K562 (cell line): ENCODE results near the gene PIMREG. TPM values are rescaled to one million over a fixed set of nuclear protein-coding genes. Genes with fewer than 3 reads are reported as not detected.

Experiments
- C11orf30 ChIP-seq: fragments of 450-650 bp; IDR thresholded peaks from 2 replicates; pipeline ENCODE4 v1.6.1; 2016; ENCODE audit warnings: low read depth, mild to moderate bottlenecking
- CEBPB ChIP-seq: fragments of 450-650 bp; IDR thresholded peaks from 2 replicates; pipeline ENCODE4 v1.6.1; 2016; ENCODE audit warnings: missing genetic modification characterization, missing compliant biosample characterization
- DPF2 ChIP-seq: fragments of 450-650 bp; IDR thresholded peaks from 2 replicates; pipeline ENCODE4 v1.6.1; 2016
- MAFG ChIP-seq: fragments of 450-650 bp; conservative IDR thresholded peaks from 2 replicates; pipeline ENCODE4 v1.6.1; 2016; ENCODE audit warnings: missing genetic modification characterization, missing compliant biosample characterization
- SRF ChIP-seq, 2 experiments: fragments of 250-450, 450-650 bp in 1 of 2; sonication (Bioruptor Pico) in 1 of 2; sonication (generic) in 1 of 2; formaldehyde crosslinking; IDR thresholded peaks; 2 replicates each; pipeline versions ENCODE4 v1.5.0 to v1.5.1; 2020 to 2022; ENCODE audit warnings: mild to moderate bottlenecking in 1 of 2, missing genetic modification reagents in 1 of 2
- THRAP3 ChIP-seq: fragments of 450-650 bp; IDR thresholded peaks from 2 replicates; pipeline ENCODE4 v1.6.1; 2016; ENCODE audit warnings: mild to moderate bottlenecking, inconsistent platforms, borderline replicate concordance
- polyA plus RNA-seq, 8 experiments: library from polyadenylated mRNA; depleted of rRNA in 4 of 8; stranded (reverse) in 5 of 8; unstranded in 3 of 8; fragments of >200 nt; fragmentation: Nextera tagmentation in 2 of 8; fragmentation: Illumina TruSeq in 1 of 8; extraction: Ambion mirVana in 2 of 8; extraction: Trizol in 1 of 8; gene quantifications; 2 replicates each; pipeline versions ENCODE4 v1.2.1 to v1.2.3, GENCODE V29; 2011 to 2014; ENCODE audit warnings: inconsistent platforms in 1 of 8, missing spikeins in 1 of 8
- total RNA-seq, 7 experiments: library from RNA; depleted of rRNA in 6 of 7; stranded (reverse); fragments of >200 nt in 6 of 7; fragmentation: Illumina TruSeq in 2 of 7; extraction: Trizol in 2 of 7; gene quantifications; 2 replicates each; pipeline versions ENCODE4 v1.2.1 to v1.2.3, GENCODE V29; 2011 to 2021; ENCODE audit warnings: low replicate concordance in 1 of 7
- TF ChIP-seq, protein P1 (sequence below), 2 experiments: fragments of 450-650 bp in 1 of 2; sonication (generic) in 1 of 2; formaldehyde crosslinking in 1 of 2; IDR thresholded peaks; 2 replicates each; pipeline versions ENCODE4 v1.7.1 to v1.9.0; 2016 to 2022; ENCODE audit warnings: inconsistent platforms in 1 of 2, mild to moderate bottlenecking in 1 of 2, missing genetic modification reagents in 1 of 2

Gene PIMREG
- total and polyA plus RNA-seq, 9 of the 15 experiments (the other 6 are each of a cell fraction or from before 2014, with no cell fraction given): 1.1 to 16.7 (median 9.4) TPM

DNA sequence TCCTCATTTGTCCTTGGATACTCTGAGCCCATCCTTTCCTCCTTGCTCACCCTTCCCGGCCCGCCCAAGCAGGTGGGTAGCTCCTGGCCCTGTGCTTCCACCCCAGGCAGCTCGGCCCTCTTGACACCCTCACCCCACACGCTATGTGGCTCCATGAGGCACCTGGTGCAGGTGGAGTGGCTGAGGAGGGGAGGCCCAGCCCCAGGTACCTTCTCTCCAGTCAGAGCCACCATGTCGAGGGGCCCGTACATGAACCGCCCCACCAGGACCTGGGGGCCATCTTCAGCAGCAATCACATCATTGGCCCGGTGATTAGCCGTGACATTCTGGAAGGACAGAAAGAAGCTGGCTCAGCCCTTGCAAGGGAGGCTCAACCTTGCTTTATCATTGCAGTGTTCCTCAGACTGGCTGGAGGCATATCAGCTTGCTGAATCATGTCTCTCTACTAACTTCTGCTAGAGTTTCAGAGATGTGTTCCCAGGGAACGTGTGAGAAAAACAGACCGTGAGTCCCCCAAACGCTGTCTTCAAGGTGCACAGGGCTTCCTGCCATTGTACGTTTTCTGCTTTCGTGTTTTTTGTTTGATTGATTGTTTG lies 20.3 kb downstream of the PIMREG start (continued):
- TF ChIP-seq, protein P1, sequence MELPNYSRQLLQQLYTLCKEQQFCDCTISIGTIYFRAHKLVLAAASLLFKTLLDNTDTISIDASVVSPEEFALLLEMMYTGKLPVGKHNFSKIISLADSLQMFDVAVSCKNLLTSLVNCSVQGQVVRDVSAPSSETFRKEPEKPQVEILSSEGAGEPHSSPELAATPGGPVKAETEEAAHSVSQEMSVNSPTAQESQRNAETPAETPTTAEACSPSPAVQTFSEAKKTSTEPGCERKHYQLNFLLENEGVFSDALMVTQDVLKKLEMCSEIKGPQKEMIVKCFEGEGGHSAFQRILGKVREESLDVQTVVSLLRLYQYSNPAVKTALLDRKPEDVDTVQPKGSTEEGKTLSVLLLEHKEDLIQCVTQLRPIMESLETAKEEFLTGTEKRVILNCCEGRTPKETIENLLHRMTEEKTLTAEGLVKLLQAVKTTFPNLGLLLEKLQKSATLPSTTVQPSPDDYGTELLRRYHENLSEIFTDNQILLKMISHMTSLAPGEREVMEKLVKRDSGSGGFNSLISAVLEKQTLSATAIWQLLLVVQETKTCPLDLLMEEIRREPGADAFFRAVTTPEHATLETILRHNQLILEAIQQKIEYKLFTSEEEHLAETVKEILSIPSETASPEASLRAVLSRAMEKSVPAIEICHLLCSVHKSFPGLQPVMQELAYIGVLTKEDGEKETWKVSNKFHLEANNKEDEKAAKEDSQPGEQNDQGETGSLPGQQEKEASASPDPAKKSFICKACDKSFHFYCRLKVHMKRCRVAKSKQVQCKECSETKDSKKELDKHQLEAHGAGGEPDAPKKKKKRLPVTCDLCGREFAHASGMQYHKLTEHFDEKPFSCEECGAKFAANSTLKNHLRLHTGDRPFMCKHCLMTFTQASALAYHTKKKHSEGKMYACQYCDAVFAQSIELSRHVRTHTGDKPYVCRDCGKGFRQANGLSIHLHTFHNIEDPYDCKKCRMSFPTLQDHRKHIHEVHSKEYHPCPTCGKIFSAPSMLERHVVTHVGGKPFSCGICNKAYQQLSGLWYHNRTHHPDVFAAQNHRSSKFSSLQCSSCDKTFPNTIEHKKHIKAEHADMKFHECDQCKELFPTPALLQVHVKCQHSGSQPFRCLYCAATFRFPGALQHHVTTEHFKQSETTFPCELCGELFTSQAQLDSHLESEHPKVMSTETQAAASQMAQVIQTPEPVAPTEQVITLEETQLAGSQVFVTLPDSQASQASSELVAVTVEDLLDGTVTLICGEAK (IDR thresholded peaks at IDR 0.05): peak; percentile 40; the same call in 1 of the 2 replicates
- TF ChIP-seq, protein P1 (CRISPR knock-in tag; IDR thresholded peaks at IDR 0.05): no peak
- TF ChIP-seq THRAP3 (no peak), CEBPB (tag) (no peak), C11orf30 (peak; percentile 67; the same call in 1 of the 2 replicates), DPF2 (peak; percentile 55; the same call in 1 of the 2 replicates), SRF (CRISPR knock-in tag; IDR thresholded peaks at IDR 0.05) (peak in 1 of 2 experiments; percentile 26; a peak in 1 of 4 replicates), MAFG (peak; percentile 65)
- TF ChIP-seq, all 486 proteins: peak for 10
